Osteoblast (primary cell): ENCODE results near the gene MAP2K3. TPM values are rescaled to one million over a fixed set of nuclear protein-coding genes. Genes with fewer than 3 reads are reported as not detected.

Experiments
- DNase-seq: peaks from one replicate; pipeline ENCODE4 v3.0.0; 2011; ENCODE audit warnings: low spot score, mixed read lengths; ENCODE audit not compliant: insufficient read length; ENCODE audit errors: missing footprints
- H2AFZ ChIP-seq: 2 replicates; pipeline ENCODE4 v1.6.0; 2011; ENCODE audit warnings: mild to moderate bottlenecking, low read length
- H3K27ac ChIP-seq: 2 replicates; pipeline ENCODE4 v1.5.1; 2011; ENCODE audit warnings: mild to moderate bottlenecking, low read depth, low read length, moderate library complexity
- H3K27me3 ChIP-seq: 2 replicates; pipeline ENCODE4 v1.6.0; 2012; ENCODE audit warnings: mild to moderate bottlenecking, control low read depth, inconsistent platforms, low read length, moderate library complexity; ENCODE audit not compliant: insufficient read depth
- H3K36me3 ChIP-seq: 2 replicates; pipeline ENCODE4 v1.5.1; 2011; ENCODE audit warnings: mild to moderate bottlenecking, low read length, control low read depth, moderate library complexity; ENCODE audit not compliant: insufficient read depth
- H3K4me1 ChIP-seq: 2 replicates; pipeline ENCODE4 v1.5.1; 2011; ENCODE audit warnings: mild to moderate bottlenecking, low read length, control low read depth, moderate library complexity; ENCODE audit not compliant: insufficient read depth
- H3K4me2 ChIP-seq: 2 replicates; pipeline ENCODE4 v1.6.0; 2011; ENCODE audit warnings: mild to moderate bottlenecking, low read length; ENCODE audit not compliant: insufficient read depth
- H3K4me3 ChIP-seq: fragments of 200-600 bp; sonication (generic); 3 replicates; pipeline ENCODE4 v1.5.1; 2012; ENCODE audit warnings: mild to moderate bottlenecking, low read length, inconsistent platforms; ENCODE audit not compliant: insufficient read depth
- H3K79me2 ChIP-seq: 2 replicates; pipeline ENCODE4 v1.6.0; 2012; ENCODE audit warnings: mild to moderate bottlenecking, low read length, control low read depth, inconsistent platforms; ENCODE audit not compliant: insufficient read depth
- H3K9me3 ChIP-seq: 2 replicates; pipeline ENCODE4 v1.5.1; 2011; ENCODE audit warnings: low read depth, low read length, control low read depth
- H4K20me1 ChIP-seq: 2 replicates; pipeline ENCODE4 v1.6.0; 2012; ENCODE audit warnings: mild to moderate bottlenecking, low read length, control low read depth; ENCODE audit not compliant: insufficient read depth
- CTCF ChIP-seq: IDR thresholded peaks from 2 replicates; pipeline ENCODE4 v1.5.1; 2011; ENCODE audit warnings: mild to moderate bottlenecking, low read depth, low read length, moderate library complexity; ENCODE audit errors: extremely low read depth
- total RNA-seq: library from RNA; depleted of rRNA; stranded (reverse); fragments of >200 nt; gene quantifications from 2 replicates; pipeline ENCODE4 v1.2.3, GENCODE V29; 2012

Gene MAP2K3
- total RNA-seq, 1 donor: 27.5 TPM

DNA sequence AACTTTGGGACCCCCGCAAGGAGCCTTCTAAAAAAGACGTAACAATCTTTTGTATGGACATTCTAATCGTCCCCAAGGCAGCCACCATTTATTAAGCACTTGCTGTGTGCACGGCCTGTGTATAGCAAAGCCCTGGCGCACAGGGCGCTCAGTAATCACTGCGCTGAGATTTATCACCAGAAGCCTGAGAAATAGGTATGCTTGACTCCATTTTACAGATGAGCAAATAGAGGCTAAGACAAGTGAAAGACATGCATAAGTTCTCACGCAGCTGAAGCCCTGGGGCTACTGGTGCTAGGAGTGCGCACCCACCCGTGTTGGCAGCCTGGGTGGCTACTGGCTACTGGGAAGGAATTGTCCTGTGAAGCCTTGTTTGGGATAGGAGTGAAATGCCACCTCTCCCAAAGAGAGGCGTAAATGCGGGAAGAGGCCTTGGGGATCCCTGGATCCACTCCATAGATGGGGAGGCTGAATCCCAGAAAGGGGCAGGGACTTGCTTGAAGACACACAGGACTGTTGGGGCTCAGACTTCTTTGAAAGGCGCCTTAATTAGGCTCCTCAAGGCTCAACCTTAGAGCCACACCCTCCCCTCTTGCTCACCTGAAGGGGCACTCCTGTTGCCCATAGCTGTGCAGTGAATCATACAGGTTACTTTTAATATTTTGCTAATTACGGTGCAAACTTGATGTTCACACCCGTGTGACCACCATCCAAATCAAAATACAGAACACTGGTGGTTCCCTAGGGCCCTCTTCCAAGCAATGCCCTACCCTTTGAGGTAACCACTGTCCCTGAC is 30.7 kb upstream of the MAP2K3 start:
- H3K4me2 ChIP-seq: peak overlapping the region; percentile 94
- no peaks in the 10 kb centered on the region for H3K9me3 ChIP-seq
- peaks cover 16% of the 10 kb centered on the region for H3K4me1 ChIP-seq
- no peak overlapping the region for H3K27ac ChIP-seq
- H3K27me3 ChIP-seq: no peaks in the 10 kb centered on the region
- H2AFZ ChIP-seq: peak overlapping the region; percentile 92
- peak; percentile 69 for DNase-seq
- no peak for TF ChIP-seq CTCF
- peaks cover 10% of the 10 kb centered on the region for H4K20me1 ChIP-seq
- H3K4me3 ChIP-seq: peak overlapping the region; percentile 75
- H3K36me3 ChIP-seq: no peaks in the 10 kb centered on the region
- H3K79me2 ChIP-seq: no peaks in the 10 kb centered on the region

- no peak for TF ChIP-seq CTCF
- DNase-seq: no peak
- no peak overlapping the region for H3K4me3 ChIP-seq
- no peak overlapping the region for H2AFZ ChIP-seq
- no peaks in the 10 kb centered on the region for H3K79me2 ChIP-seq
- H3K9me3 ChIP-seq: no peaks in the 10 kb centered on the region
- no peak overlapping the region for H3K4me2 ChIP-seq
- H3K36me3 ChIP-seq: no peaks in the 10 kb centered on the region
- H3K4me1 ChIP-seq: peaks cover 3% of the 10 kb centered on the region
- H3K27ac ChIP-seq: no peak overlapping the region
- no peaks in the 10 kb centered on the region for H3K27me3 ChIP-seq
- no peaks in the 10 kb centered on the region for H4K20me1 ChIP-seq
These were observed 25.9 kb upstream of the MAP2K3 start for GRCh38 chr17:21258593-21258992.

DNA sequence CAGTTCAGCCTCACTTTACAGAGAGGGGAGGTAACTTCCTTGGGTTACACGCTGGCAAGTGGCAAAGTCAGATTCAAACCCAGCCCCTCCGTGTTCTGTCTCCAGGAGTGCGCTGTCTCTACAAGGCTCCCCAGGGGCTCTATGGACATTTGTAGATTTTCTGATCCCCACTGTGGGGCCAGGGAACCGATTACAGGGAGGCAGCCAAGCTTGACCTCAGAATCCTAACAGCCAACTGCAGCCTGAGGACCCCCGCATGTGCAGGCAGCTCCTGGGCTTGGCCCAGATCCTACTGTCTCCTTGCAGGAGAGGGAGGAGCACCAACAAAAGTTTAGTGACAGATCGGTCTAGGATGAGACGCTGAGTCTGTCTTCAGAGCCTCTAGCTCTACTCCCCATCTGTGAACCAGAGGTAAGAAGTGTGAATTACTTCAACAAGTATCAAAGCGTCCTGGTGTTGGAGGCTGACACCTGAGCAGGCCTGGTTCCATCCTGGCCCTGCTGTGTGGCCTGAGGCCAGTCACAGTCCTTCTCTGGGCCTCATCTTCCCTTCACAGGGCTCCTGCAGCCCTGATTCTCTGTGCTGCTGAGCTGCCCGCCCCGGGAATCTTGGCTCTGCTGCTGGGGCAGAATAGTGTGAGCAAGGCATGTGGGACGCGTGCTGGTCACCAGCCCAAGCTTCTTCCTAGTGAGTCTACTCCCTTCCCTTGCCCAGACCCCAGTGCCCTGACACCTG is 22.1 kb upstream of the MAP2K3 start:
- no peaks in the 10 kb centered on the region for H3K36me3 ChIP-seq
- no peak overlapping the region for H2AFZ ChIP-seq
- no peaks in the 10 kb centered on the region for H3K4me1 ChIP-seq
- no peak for TF ChIP-seq CTCF
- no peaks in the 10 kb centered on the region for H3K9me3 ChIP-seq
- no peak overlapping the region for H3K4me3 ChIP-seq
- no peak for DNase-seq
- peaks cover 2% of the 10 kb centered on the region for H3K27me3 ChIP-seq
- no peak overlapping the region for H3K4me2 ChIP-seq
- H3K27ac ChIP-seq: no peak overlapping the region
- H4K20me1 ChIP-seq: no peaks in the 10 kb centered on the region
- no peaks in the 10 kb centered on the region for H3K79me2 ChIP-seq

- Histone ChIP-seq H3K9me3 (no peaks in the 10 kb centered on the region), H3K4me2 (no peak overlapping the region), H3K27me3 (peaks cover 2% of the 10 kb centered on the region), H3K27ac (no peak overlapping the region), H3K4me1 (no peaks in the 10 kb centered on the region), H3K4me3 (no peak overlapping the region), H4K20me1 (no peaks in the 10 kb centered on the region), H3K79me2 (no peaks in the 10 kb centered on the region), H2AFZ (no peak overlapping the region), H3K36me3 (no peaks in the 10 kb centered on the region)
- peak; percentile 37 for DNase-seq
- TF ChIP-seq CTCF: no peak
These were observed 21.1 kb upstream of the MAP2K3 start for GRCh38 chr17:21263376-21263775.
